ENCODE results near the gene SLC4A3. TPM values are rescaled to one million over a fixed set of nuclear protein-coding genes. Genes with fewer than 3 reads are reported as not detected.
"Not testable (repeated sequence)": the region's sequence is repeated elsewhere in the genome, so short reads cannot be mapped to it uniquely, and the experiment has no call there.

The SLC4A3 gene
- total RNA-seq, 4 donors from 2014 or later = 0.48 to 3.2 (median 2.1) TPM

DNA sequence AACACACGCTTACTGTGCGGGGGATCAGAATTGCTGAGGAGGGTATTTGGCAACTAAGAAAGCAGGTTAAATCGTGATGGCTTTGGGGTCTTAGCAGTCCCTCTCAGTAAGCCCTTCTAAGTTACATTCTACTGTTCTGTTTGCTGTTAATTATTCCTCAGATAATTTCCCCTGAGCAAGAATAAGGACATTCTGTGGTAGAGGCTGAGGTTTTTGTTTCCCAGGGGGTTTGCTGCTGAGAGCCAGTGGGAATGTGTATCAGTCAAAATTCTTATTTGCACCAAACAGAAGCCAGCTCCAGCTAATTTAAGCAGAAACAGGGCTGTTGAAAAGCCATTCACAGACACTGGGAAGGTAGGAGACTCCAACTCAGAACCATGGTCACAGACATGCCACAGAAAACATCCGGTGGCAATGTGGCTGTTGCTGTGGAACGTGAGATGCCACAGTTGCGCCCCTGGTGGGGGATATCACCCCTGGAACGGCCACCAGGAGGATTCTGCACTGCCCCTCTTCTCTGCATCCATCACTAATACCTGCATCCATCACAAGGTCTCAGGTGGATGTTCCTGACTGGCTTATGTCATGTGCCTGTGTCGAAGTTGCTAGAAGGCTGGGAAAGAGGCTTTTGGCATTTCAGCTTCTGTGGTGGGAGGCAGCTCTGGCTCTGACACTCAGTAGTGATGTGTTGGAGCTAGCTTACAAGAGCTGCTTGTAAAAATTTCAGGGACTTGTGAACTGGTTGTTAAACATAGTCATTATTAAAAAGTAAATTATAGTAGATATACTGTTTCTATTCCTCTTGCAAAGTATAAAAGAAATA, 23.2 kb downstream of the SLC4A3 start:
- Histone ChIP-seq H3K4me1 (peaks cover 3% of the 10 kb centered on the region), H3K4me3 (no peak overlapping the region), H3K36me3 (no peaks in the 10 kb centered on the region), H3K27ac (no peak overlapping the region), H3K27me3 (peaks cover 10% of the 10 kb centered on the region), H3K9me3 (no peaks in the 10 kb centered on the region)
- WGBS = 62% methylated on average over 8 of the region's 8 CpGs
- DNase-seq (ENCODE audit: low spot score in 2 of 2) = peak in 1 of 2 donors; percentile 53
- no peak for TF ChIP-seq EP300 (IDR thresholded peaks at IDR 0.05)
- no peak for TF ChIP-seq POLR2A (IDR thresholded peaks at IDR 0.05)
- TF ChIP-seq POLR2AphosphoS5 (IDR thresholded peaks at IDR 0.05) = no peak
- TF ChIP-seq, protein P1, sequence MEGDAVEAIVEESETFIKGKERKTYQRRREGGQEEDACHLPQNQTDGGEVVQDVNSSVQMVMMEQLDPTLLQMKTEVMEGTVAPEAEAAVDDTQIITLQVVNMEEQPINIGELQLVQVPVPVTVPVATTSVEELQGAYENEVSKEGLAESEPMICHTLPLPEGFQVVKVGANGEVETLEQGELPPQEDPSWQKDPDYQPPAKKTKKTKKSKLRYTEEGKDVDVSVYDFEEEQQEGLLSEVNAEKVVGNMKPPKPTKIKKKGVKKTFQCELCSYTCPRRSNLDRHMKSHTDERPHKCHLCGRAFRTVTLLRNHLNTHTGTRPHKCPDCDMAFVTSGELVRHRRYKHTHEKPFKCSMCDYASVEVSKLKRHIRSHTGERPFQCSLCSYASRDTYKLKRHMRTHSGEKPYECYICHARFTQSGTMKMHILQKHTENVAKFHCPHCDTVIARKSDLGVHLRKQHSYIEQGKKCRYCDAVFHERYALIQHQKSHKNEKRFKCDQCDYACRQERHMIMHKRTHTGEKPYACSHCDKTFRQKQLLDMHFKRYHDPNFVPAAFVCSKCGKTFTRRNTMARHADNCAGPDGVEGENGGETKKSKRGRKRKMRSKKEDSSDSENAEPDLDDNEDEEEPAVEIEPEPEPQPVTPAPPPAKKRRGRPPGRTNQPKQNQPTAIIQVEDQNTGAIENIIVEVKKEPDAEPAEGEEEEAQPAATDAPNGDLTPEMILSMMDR (IDR thresholded peaks at IDR 0.05) = no peak

DNA sequence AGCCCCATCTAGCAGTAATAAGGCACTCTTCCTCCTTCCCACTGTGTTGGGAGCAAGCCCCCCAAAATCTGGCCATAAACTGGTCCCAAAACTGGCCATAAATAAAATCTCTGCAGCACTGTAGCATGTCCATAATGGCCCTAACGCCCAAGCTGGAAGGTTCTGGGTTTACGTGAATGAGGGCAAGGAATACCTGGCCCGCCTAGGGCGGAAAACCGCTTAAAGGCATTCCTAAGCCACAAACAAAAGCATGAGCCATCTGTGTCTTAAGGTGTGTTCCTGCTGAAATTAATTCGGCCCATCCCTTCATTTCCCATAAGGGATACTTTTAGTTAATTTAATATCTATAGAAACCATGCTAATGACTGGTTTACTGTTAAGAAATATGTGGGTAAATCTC, 24.2 kb downstream of the SLC4A3 start:
- H3K27ac ChIP-seq; H3K9me3 ChIP-seq; DNase-seq (ENCODE audit: low spot score in 2 of 2); H3K4me1 ChIP-seq; H3K4me3 ChIP-seq; H3K36me3 ChIP-seq: not testable (repeated sequence)
- peaks cover 10% of the 10 kb centered on the region for H3K27me3 ChIP-seq
- 71% methylated on average over 6 of the region's 6 CpGs for WGBS

DNA sequence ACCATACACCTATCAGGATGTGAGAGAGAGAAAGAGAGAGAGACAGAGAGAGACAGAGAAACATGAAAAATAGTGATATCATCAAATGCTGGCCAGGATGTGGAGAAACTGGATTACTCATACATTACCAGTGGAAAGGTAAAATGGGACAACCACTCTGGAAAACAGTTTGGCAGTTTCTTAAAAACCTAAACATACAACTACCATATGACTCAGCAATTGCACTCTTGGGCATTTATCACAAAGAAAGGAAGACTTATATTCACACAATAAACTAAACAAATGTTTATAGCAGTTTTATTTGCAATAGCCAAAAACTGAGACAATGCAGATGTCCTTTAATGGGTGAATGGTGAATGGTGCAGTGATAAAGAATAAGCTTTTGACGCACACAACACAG, 29.1 kb downstream of the SLC4A3 start:
- Histone ChIP-seq H3K27me3 (peaks cover 5% of the 10 kb centered on the region), H3K36me3 (no peaks in the 10 kb centered on the region), H3K9me3 (no peaks in the 10 kb centered on the region), H3K27ac (no peak overlapping the region), H3K4me3 (no peak overlapping the region), H3K4me1 (no peaks in the 10 kb centered on the region)
- WGBS = 81% methylated on average over 1 of the region's 1 CpG
- TF ChIP-seq, protein P1 (IDR thresholded peaks at IDR 0.05) = no peak
- no peak for TF ChIP-seq POLR2A (IDR thresholded peaks at IDR 0.05)
- no peak for TF ChIP-seq POLR2AphosphoS5 (IDR thresholded peaks at IDR 0.05)
- no peak for TF ChIP-seq EP300 (IDR thresholded peaks at IDR 0.05)
- DNase-seq (ENCODE audit: low spot score in 2 of 2) = no peak

DNA sequence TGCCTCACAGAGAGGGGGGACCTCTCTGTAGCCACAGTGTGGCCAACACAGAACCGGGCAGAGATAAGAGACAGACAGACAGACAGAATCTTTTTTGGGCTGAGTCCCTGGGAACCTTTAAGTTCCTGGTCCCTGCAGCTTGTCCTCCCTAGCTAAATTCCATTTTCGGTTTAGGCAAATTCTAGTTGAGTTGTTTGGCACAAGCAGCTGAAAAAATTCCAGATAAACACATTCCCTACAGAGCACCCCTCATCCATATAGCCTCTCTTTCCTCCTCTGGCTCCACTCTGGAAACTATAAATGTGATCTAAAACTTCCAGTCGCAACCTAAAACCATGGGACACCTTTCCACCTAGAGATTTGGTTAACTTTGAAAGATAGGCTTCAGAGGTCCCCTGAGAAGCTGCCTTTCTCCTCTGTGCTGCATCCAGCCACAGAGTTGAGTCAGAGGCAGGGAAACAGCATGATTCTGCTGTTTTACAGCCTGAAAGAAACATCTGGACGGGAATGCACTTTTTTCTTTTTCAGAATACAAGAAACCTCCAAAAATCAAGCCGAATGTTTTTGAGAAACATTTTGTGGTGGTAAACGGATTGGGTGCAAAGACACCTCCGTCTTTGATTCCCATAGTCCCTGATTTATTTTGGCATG, 30.9 kb downstream of the SLC4A3 start:
- Histone ChIP-seq H3K9me3 (no peaks in the 10 kb centered on the region), H3K27ac (no peak overlapping the region), H3K36me3 (no peaks in the 10 kb centered on the region), H3K27me3 (peaks cover 14% of the 10 kb centered on the region), H3K4me1 (no peaks in the 10 kb centered on the region), H3K4me3 (no peak overlapping the region)
- TF ChIP-seq POLR2A (IDR thresholded peaks at IDR 0.05) = no peak
- TF ChIP-seq EP300 (IDR thresholded peaks at IDR 0.05) = no peak
- TF ChIP-seq, protein P1 (IDR thresholded peaks at IDR 0.05) = no peak
- no peak for TF ChIP-seq POLR2AphosphoS5 (IDR thresholded peaks at IDR 0.05)
- 68% methylated on average over 7 of the region's 7 CpGs for WGBS
- DNase-seq (ENCODE audit: low spot score in 2 of 2) = peak in 1 of 2 donors; percentile 15

DNA sequence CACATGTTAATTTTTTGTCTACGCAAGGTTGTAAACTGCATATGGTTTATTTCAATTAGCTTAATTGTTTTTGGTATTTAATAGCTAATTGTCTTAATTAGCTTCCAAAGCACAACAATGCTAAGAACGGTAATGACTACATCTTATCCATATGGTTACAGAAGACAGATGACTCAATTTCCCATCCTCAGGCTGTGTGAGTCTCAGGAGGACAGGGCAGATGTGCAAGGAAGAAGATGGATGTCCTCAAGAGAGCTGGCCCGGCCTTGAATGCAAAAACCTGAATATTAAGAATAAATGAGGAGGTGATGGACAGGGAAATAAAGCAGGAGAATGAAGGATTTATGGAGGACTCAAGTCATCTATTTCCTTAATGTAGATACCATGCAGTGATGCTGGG, 31.4 kb downstream of the SLC4A3 start:
- no peaks in the 10 kb centered on the region for H3K9me3 ChIP-seq
- H3K4me3 ChIP-seq = no peak overlapping the region
- DNase-seq (ENCODE audit: low spot score in 2 of 2) = peak in 1 of 2 donors; percentile 13
- no peak for TF ChIP-seq EP300 (IDR thresholded peaks at IDR 0.05)
- TF ChIP-seq POLR2A (IDR thresholded peaks at IDR 0.05) = no peak
- H3K27me3 ChIP-seq = peaks cover 15% of the 10 kb centered on the region
- no peaks in the 10 kb centered on the region for H3K36me3 ChIP-seq
- H3K27ac ChIP-seq = no peak overlapping the region
- no peaks in the 10 kb centered on the region for H3K4me1 ChIP-seq
- 70% methylated on average over 3 of the region's 3 CpGs for WGBS

DNA sequence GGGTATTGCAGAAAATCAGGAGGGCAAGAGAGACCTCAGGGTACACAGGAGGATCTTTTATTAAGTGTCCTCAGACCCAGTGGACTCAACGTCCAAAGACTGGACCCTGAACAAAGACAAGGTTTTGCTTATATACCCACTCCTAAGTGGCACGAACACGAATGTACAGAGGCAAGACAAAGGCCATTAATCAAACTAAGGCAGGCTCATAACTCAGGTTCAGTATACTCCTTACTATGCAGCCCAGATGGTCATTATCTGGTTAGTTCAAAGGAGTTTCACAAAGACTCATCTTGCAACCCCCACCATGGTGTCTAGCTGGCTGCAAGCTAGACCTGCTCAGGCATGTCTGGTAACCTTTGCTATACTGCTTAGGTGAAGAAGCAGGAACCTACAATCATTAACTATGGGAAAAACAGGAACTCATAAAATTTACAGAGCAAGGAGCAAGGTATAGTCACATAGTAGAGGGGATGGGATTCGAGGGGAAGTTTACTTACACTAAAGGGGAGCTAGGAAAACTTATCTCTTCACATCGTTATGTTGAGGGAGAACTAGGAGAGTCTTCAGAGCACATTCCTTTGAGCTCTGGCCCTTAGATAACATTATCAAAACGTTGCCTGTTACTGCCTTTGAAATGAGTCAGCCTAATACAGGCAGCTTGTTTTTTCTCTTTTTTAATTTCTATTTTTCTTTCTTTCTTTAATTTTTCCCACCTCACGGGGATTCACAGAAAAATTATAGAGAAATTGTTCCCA, 33.9 kb downstream of the SLC4A3 start:
- Histone ChIP-seq H3K9me3 (no peaks in the 10 kb centered on the region), H3K27ac (no peak overlapping the region), H3K4me1 (no peaks in the 10 kb centered on the region), H3K36me3 (no peaks in the 10 kb centered on the region), H3K4me3 (no peak overlapping the region), H3K27me3 (peaks cover 15% of the 10 kb centered on the region)
- DNase-seq (ENCODE audit: low spot score in 2 of 2) = peak in 1 of 2 donors; percentile 9
- TF ChIP-seq POLR2AphosphoS5 (IDR thresholded peaks at IDR 0.05) (no peak), EP300 (IDR thresholded peaks at IDR 0.05) (no peak), POLR2A (IDR thresholded peaks at IDR 0.05) (no peak)
- TF ChIP-seq, protein P1 (IDR thresholded peaks at IDR 0.05) = no peak
- 61% methylated on average over 7 of the region's 7 CpGs for WGBS

Data from suprapubic skin (tissue), 4 donors.